ENCODE data around the gene SFI1.

SFI1 gene

GRCh38 chr22:31661851-31662667 lies 165.7 kb downstream of the SFI1 start, which contains the start of gene PISD:
Gene PISD, minus strand, starts transcription at chr22:31662215. Its CDS starts 7 bp downstream, at chr22:31662208.
- TF ChIP-seq, protein P1, sequence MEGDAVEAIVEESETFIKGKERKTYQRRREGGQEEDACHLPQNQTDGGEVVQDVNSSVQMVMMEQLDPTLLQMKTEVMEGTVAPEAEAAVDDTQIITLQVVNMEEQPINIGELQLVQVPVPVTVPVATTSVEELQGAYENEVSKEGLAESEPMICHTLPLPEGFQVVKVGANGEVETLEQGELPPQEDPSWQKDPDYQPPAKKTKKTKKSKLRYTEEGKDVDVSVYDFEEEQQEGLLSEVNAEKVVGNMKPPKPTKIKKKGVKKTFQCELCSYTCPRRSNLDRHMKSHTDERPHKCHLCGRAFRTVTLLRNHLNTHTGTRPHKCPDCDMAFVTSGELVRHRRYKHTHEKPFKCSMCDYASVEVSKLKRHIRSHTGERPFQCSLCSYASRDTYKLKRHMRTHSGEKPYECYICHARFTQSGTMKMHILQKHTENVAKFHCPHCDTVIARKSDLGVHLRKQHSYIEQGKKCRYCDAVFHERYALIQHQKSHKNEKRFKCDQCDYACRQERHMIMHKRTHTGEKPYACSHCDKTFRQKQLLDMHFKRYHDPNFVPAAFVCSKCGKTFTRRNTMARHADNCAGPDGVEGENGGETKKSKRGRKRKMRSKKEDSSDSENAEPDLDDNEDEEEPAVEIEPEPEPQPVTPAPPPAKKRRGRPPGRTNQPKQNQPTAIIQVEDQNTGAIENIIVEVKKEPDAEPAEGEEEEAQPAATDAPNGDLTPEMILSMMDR (conservative IDR thresholded peaks at IDR 0.05): no peak
- TF ChIP-seq ZFX (IDR thresholded peaks at IDR 0.05): no peak
- peak within 1 kb of the TSS; percentile 76 for H3K27ac ChIP-seq

DNA sequence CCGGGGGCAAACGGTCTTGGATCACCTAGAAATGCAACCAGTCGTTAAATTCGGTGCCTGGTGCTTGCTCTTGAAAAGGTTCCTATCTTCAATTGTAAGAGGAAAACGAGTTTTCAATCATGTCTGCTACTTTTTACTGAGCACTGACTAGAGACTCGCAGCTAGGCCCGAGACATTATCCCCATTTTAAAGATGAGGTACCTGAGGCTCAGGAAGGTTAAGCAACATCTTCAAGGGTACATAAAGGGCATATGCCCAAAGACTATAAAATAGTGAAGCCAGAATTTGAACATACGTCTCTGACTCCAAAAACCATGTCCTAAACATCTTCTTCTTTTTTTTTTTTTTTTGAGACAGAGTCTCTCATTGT lies 166.3 kb downstream of the SFI1 start:
- no peak for TF ChIP-seq ZFX (IDR thresholded peaks at IDR 0.05)
- TF ChIP-seq, protein P1 (conservative IDR thresholded peaks at IDR 0.05): no peak
- H3K27ac ChIP-seq: peak overlapping the region; percentile 76

Data from C4-2B (cell line).